ENCODE measurements around the gene C1QTNF8.

C1QTNF8 gene

GRCh38 chr16:1102333-1102700 lies 6.3 kb upstream of the C1QTNF8 start:
- no peak for TF ChIP-seq CTCF (IDR thresholded peaks at IDR 0.05; ENCODE audit: insufficient read depth, low read length, poor library complexity, severe bottlenecking)
- DNase-seq (ENCODE audit: extremely low read depth, insufficient read length): no peak

GRCh38 chr16:1101573-1102332 lies 5.7 kb upstream of the C1QTNF8 start:
- DNase-seq (ENCODE audit: extremely low read depth, insufficient read length): no peak
- Histone ChIP-seq H3K4me3 (replicated peaks; ENCODE audit: low read depth, low read length) (no peak overlapping the region), H3K36me3 (ENCODE audit: control insufficient read depth, insufficient read depth, low read length) (no peaks in the 10 kb centered on the region), H3K27me3 (replicated peaks; ENCODE audit: control insufficient read depth, insufficient read depth, low read length) (no peaks in the 10 kb centered on the region)
- no peak for TF ChIP-seq CTCF (IDR thresholded peaks at IDR 0.05; ENCODE audit: insufficient read depth, low read length, poor library complexity, severe bottlenecking)

More at GRCh38 chr16:1102333-1102700, 6.3 kb upstream of the C1QTNF8 start:
- Histone ChIP-seq H3K27me3 (replicated peaks; ENCODE audit: control insufficient read depth, insufficient read depth, low read length) (no peaks in the 10 kb centered on the region), H3K36me3 (ENCODE audit: control insufficient read depth, insufficient read depth, low read length) (no peaks in the 10 kb centered on the region), H3K4me3 (replicated peaks; ENCODE audit: low read depth, low read length) (no peak overlapping the region)

GRCh38 chr16:1101133-1101532 lies 5.1 kb upstream of the C1QTNF8 start:
- DNase-seq (ENCODE audit: extremely low read depth, insufficient read length): no peak
- Histone ChIP-seq H3K27me3 (replicated peaks; ENCODE audit: control insufficient read depth, insufficient read depth, low read length) (no peaks in the 10 kb centered on the region), H3K36me3 (ENCODE audit: control insufficient read depth, insufficient read depth, low read length) (no peaks in the 10 kb centered on the region), H3K4me3 (replicated peaks; ENCODE audit: low read depth, low read length) (no peak overlapping the region)
- no peak for TF ChIP-seq CTCF (IDR thresholded peaks at IDR 0.05; ENCODE audit: insufficient read depth, low read length, poor library complexity, severe bottlenecking)

- no peaks in the 10 kb centered on the region for H3K27me3 ChIP-seq (replicated peaks; ENCODE audit: control insufficient read depth, insufficient read depth, low read length)
- no peak for TF ChIP-seq CTCF (IDR thresholded peaks at IDR 0.05; ENCODE audit: insufficient read depth, low read length, poor library complexity, severe bottlenecking)
- no peak for DNase-seq (ENCODE audit: extremely low read depth, insufficient read length)
- no peaks in the 10 kb centered on the region for H3K36me3 ChIP-seq (ENCODE audit: control insufficient read depth, insufficient read depth, low read length)
- H3K4me3 ChIP-seq (replicated peaks; ENCODE audit: low read depth, low read length): no peak overlapping the region
Measured at GRCh38 chr16:1100084-1100800, 4.2 kb upstream of the C1QTNF8 start.

GRCh38 chr16:1099189-1100083 lies 3.4 kb upstream of the C1QTNF8 start:
- no peaks in the 10 kb centered on the region for H3K36me3 ChIP-seq (ENCODE audit: control insufficient read depth, insufficient read depth, low read length)
- no peak for DNase-seq (ENCODE audit: extremely low read depth, insufficient read length)
- H3K4me3 ChIP-seq (replicated peaks; ENCODE audit: low read depth, low read length): no peak overlapping the region
- no peaks in the 10 kb centered on the region for H3K27me3 ChIP-seq (replicated peaks; ENCODE audit: control insufficient read depth, insufficient read depth, low read length)
- TF ChIP-seq CTCF (IDR thresholded peaks at IDR 0.05; ENCODE audit: insufficient read depth, low read length, poor library complexity, severe bottlenecking): no peak

All from GM06990 (cell line).